Chondrocyte (in vitro differentiated cells): ENCODE results near the gene RBM20. TPM values are rescaled to one million over a fixed set of nuclear protein-coding genes. Genes with fewer than 3 reads are reported as not detected.

Source experiments
- DNase-seq: peaks from one replicate; pipeline ENCODE4 v3.0.0; 2021; ENCODE audit warnings: mixed read lengths, low spot score
- H3K27ac Mint-ChIP-seq: one replicate; pipeline ENCODE4 v1.8.0; 2021; ENCODE audit warnings: mild to moderate bottlenecking, moderate library complexity, mixed read lengths; ENCODE audit not compliant: unreplicated experiment
- H3K27me3 Mint-ChIP-seq: 2 replicates; pipeline ENCODE4 v1.8.0; 2021; ENCODE audit warnings: low read depth, mixed read lengths
- H3K36me3 Mint-ChIP-seq: 2 replicates; pipeline ENCODE4 v1.8.0; 2021; ENCODE audit warnings: low read depth, mixed read lengths
- H3K4me1 Mint-ChIP-seq: 2 replicates; pipeline ENCODE4 v1.8.0; 2021; ENCODE audit warnings: low read depth, mild to moderate bottlenecking, mixed read lengths
- H3K4me3 Mint-ChIP-seq: one replicate; pipeline ENCODE4 v1.8.0; 2021; ENCODE audit warnings: mild to moderate bottlenecking, moderate library complexity, mixed read lengths; ENCODE audit not compliant: unreplicated experiment
- H3K9me3 Mint-ChIP-seq: 2 replicates; pipeline ENCODE4 v1.8.0; 2021; ENCODE audit warnings: low read depth, mixed read lengths
- total RNA-seq: library from RNA; stranded (reverse); gene quantifications from 3 replicates; pipeline ENCODE4 v1.2.1, GENCODE V29; 2021
- TF ChIP-seq, protein P1 (sequence below): fragments of 200-600 bp; sonication (generic); IDR thresholded peaks from 2 replicates; pipeline ENCODE4 v1.5.0; 2021; ENCODE audit warnings: antibody characterized with exemption, mild to moderate bottlenecking, moderate library complexity

RBM20 gene
- total RNA-seq, 1 donor from 2014 or later: 3.6 TPM

DNA sequence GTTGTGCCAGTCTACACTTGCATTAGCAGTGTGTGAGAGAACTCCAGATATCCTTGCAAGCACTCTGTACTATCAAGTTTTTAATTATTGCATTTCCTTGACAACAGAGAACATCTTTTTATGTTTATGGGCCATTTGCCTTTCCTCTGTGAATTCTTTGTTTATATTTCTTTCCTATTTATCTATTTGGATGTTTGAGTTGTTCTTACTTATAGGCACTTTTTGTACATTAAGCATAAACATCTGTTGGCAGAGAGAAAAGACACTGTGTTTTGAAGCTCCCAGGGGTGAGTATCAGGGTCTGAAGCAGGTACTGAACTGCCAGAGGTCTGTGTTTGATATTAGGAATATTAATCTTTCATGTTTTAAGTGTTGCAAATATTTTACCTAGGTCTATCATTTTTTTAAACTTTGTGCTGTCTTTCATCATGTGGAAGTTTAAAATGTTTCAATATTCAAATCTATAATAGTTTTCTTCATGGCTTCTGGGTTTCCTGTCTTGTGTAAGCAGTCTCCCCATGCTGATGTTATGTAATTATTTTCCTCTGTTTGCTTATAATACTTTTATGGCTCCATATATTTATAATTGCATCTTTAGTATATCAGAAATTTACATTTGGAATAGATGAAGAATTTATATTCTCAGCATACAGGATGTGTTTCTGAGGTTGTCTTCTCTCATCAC, 209.9 kb downstream of the RBM20 start:
- TF ChIP-seq, protein P1, sequence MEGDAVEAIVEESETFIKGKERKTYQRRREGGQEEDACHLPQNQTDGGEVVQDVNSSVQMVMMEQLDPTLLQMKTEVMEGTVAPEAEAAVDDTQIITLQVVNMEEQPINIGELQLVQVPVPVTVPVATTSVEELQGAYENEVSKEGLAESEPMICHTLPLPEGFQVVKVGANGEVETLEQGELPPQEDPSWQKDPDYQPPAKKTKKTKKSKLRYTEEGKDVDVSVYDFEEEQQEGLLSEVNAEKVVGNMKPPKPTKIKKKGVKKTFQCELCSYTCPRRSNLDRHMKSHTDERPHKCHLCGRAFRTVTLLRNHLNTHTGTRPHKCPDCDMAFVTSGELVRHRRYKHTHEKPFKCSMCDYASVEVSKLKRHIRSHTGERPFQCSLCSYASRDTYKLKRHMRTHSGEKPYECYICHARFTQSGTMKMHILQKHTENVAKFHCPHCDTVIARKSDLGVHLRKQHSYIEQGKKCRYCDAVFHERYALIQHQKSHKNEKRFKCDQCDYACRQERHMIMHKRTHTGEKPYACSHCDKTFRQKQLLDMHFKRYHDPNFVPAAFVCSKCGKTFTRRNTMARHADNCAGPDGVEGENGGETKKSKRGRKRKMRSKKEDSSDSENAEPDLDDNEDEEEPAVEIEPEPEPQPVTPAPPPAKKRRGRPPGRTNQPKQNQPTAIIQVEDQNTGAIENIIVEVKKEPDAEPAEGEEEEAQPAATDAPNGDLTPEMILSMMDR: no peak
- H3K36me3 Mint-ChIP-seq: no peaks in the 10 kb centered on the region
- no peaks in the 10 kb centered on the region for H3K27me3 Mint-ChIP-seq
- H3K27ac Mint-ChIP-seq: no peak overlapping the region
- peaks cover 9% of the 10 kb centered on the region for H3K4me1 Mint-ChIP-seq
- no peak for DNase-seq
- no peak overlapping the region for H3K4me3 Mint-ChIP-seq
- no peaks in the 10 kb centered on the region for H3K9me3 Mint-ChIP-seq

GRCh38 chr10:110857265-110858171, 213.4 kb downstream of the RBM20 start:
- Mint-ChIP-seq H3K4me1 (peaks cover 22% of the 10 kb centered on the region), H3K27ac (no peak overlapping the region), H3K9me3 (no peaks in the 10 kb centered on the region), H3K27me3 (no peaks in the 10 kb centered on the region), H3K4me3 (no peak overlapping the region), H3K36me3 (no peaks in the 10 kb centered on the region)
- TF ChIP-seq, protein P1: no peak
- no peak for DNase-seq

GRCh38 chr10:110858297-110858934, 214.3 kb downstream of the RBM20 start:
- TF ChIP-seq, protein P1: no peak
- no peak overlapping the region for H3K4me3 Mint-ChIP-seq
- H3K27me3 Mint-ChIP-seq: no peaks in the 10 kb centered on the region
- H3K36me3 Mint-ChIP-seq: no peaks in the 10 kb centered on the region
- no peaks in the 10 kb centered on the region for H3K9me3 Mint-ChIP-seq
- H3K27ac Mint-ChIP-seq: no peak overlapping the region
- DNase-seq: no peak
- H3K4me1 Mint-ChIP-seq: peaks cover 22% of the 10 kb centered on the region

DNA sequence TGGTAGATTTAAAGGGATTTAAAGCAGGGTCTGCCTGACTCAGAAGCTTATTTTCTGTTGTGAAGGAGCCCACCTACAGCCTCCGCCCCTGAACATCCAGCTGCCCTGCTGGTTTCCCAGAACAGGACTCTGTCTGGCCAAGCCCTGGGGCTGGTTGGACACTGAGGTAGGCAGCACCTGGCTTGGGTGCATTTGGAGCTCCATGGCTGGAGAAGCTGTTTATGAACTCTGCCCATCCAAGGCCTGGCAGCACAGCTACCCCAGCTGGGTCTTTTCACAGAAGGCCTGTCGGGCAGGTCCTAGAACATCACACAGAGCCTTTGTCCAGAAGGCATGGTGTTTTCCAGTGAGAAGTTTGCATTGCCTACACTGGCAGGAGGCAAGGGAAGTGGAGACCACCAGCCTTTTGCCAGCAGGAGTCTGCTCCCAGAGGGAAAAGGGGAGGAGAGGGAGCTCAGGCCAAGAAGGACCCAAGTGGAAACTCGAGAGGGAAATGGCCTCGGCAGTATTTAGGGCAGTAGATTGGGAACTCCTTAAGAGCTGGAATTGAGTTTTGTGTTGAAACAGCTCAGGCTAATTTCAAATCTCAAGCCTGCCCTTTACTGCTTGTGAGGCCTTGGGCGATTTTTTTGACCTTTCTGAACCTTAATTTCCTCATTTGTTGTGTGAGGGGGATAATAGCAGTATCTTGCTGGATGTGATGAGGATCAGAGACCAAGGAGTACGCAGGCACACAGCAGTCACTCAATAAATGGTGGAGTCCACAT, 215.3 kb downstream of the RBM20 start:
- Mint-ChIP-seq H3K4me3 (no peak overlapping the region), H3K9me3 (no peaks in the 10 kb centered on the region), H3K36me3 (no peaks in the 10 kb centered on the region), H3K27ac (peak overlapping the region; percentile 39), H3K4me1 (peaks cover 22% of the 10 kb centered on the region), H3K27me3 (no peaks in the 10 kb centered on the region)
- TF ChIP-seq, protein P1: no peak
- no peak for DNase-seq
